WTC11 (cell line): ENCODE data around the gene IGSF23. TPM values are rescaled to one million over a fixed set of nuclear protein-coding genes. Genes with fewer than 3 reads are reported as not detected.

ENCODE experiments used
- ATAC-seq: fragments of 200-7000 bp; cut with Tn5 transposase; 2 replicates; pipeline ENCODE4 v1.10.0; 2021; ENCODE audit warnings: mild to moderate bottlenecking, moderate library complexity
- CTCF ChIA-PET: fragments of 300-600 bp; sonication (Branson Sonifier 250); formaldehyde crosslinking; loops from one replicate; lab custom pipeline; 2021; ENCODE audit warnings: antibody characterized with exemption; lab: Charles Lee
- POLR2A ChIA-PET: fragments of 350-600 bp; sonication (Branson Sonifier 250); formaldehyde crosslinking; loops from one replicate; lab custom pipeline; 2021; ENCODE audit warnings: antibody characterized with exemption; lab: Charles Lee
- DNase-seq: peaks from one replicate; pipeline ENCODE4 v3.0.0; 2021; ENCODE audit warnings: low spot score
- H3K27ac Mint-ChIP-seq: 2 replicates; pipeline ENCODE4 v1.8.0; 2021; ENCODE audit warnings: mixed read lengths
- H3K27me3 Mint-ChIP-seq: 2 replicates; pipeline ENCODE4 v1.8.0; 2021; ENCODE audit warnings: low read depth, mild to moderate bottlenecking, moderate library complexity, mixed read lengths
- H3K36me3 Mint-ChIP-seq: 2 replicates; pipeline ENCODE4 v1.8.0; 2021; ENCODE audit warnings: mixed read lengths
- H3K4me1 Mint-ChIP-seq: 2 replicates; pipeline ENCODE4 v1.8.0; 2022; ENCODE audit warnings: mixed read lengths
- H3K4me3 Mint-ChIP-seq: 2 replicates; pipeline ENCODE4 v1.8.0; 2021; ENCODE audit warnings: mild to moderate bottlenecking, moderate library complexity, mixed read lengths
- H3K9me3 Mint-ChIP-seq: 2 replicates; pipeline ENCODE4 v1.8.0; 2021; ENCODE audit warnings: mixed read lengths
- AFF4 ChIP-seq: sonication (generic); formaldehyde crosslinking; IDR thresholded peaks from 2 replicates; pipeline ENCODE4 v1.8.1; 2023; ENCODE audit warnings: mild to moderate bottlenecking, missing genetic modification reagents, borderline replicate concordance
- AR ChIP-seq: fragments of 250-450 bp; sonication (Bioruptor Pico); IDR thresholded peaks from 2 replicates; pipeline ENCODE4 v1.9.0; 2021; ENCODE audit warnings: mild to moderate bottlenecking
- E2F1 ChIP-seq: sonication (generic); formaldehyde crosslinking; IDR thresholded peaks from 2 replicates; pipeline ENCODE4 v1.8.0; 2022; ENCODE audit warnings: mild to moderate bottlenecking, missing genetic modification reagents
- FOXP1 ChIP-seq: sonication (generic); formaldehyde crosslinking; IDR thresholded peaks from 2 replicates; pipeline ENCODE4 v1.8.0; 2022; ENCODE audit warnings: missing genetic modification reagents, mild to moderate bottlenecking, moderate library complexity, borderline replicate concordance
- HMGXB4 ChIP-seq: sonication (generic); formaldehyde crosslinking; IDR thresholded peaks from 2 replicates; pipeline ENCODE4 v1.8.1; 2023; ENCODE audit warnings: mild to moderate bottlenecking, moderate library complexity, missing genetic modification reagents
- JUN ChIP-seq: sonication (generic); formaldehyde crosslinking; IDR thresholded peaks from 2 replicates; pipeline ENCODE4 v1.8.0; 2023; ENCODE audit warnings: mild to moderate bottlenecking, missing genetic modification reagents
- KAT7 ChIP-seq: sonication (generic); formaldehyde crosslinking; IDR thresholded peaks from 2 replicates; pipeline ENCODE4 v1.8.1; 2023; ENCODE audit warnings: missing genetic modification reagents, mild to moderate bottlenecking, borderline replicate concordance
- MLX ChIP-seq: sonication (generic); formaldehyde crosslinking; IDR thresholded peaks from 2 replicates; pipeline ENCODE4 v1.8.1; 2023; ENCODE audit warnings: mild to moderate bottlenecking, missing genetic modification reagents, moderate library complexity
- MXD4 ChIP-seq: fragments of 250-450 bp; sonication (Bioruptor Pico); IDR thresholded peaks from 2 replicates; pipeline ENCODE4 v1.8.0; 2021; ENCODE audit warnings: mild to moderate bottlenecking, moderate library complexity, borderline replicate concordance
- NR1H2 ChIP-seq: sonication (generic); formaldehyde crosslinking; IDR thresholded peaks from 2 replicates; pipeline ENCODE4 v1.9.0; 2021; ENCODE audit warnings: mild to moderate bottlenecking, moderate library complexity, missing genetic modification reagents
- NR3C1 ChIP-seq: sonication (generic); formaldehyde crosslinking; conservative IDR thresholded peaks from 2 replicates; pipeline ENCODE4 v1.8.1; 2023; ENCODE audit warnings: low read depth, mild to moderate bottlenecking, missing genetic modification reagents
- PRDM15 ChIP-seq: sonication (generic); formaldehyde crosslinking; IDR thresholded peaks from 2 replicates; pipeline ENCODE4 v1.8.0; 2022; ENCODE audit warnings: missing genetic modification reagents
- SOX15 ChIP-seq: fragments of 250-450 bp; sonication (Bioruptor Pico); IDR thresholded peaks from 2 replicates; pipeline ENCODE4 v1.9.0; 2021; ENCODE audit warnings: mild to moderate bottlenecking
- TEAD4 ChIP-seq: sonication (generic); formaldehyde crosslinking; IDR thresholded peaks from 2 replicates; pipeline ENCODE4 v1.8.0; 2022; ENCODE audit warnings: mild to moderate bottlenecking, missing genetic modification reagents
- ZMAT4 ChIP-seq: fragments of 250-450 bp; sonication (Bioruptor Pico); IDR thresholded peaks from 2 replicates; pipeline ENCODE4 v1.9.0; 2021; ENCODE audit warnings: mild to moderate bottlenecking
- ZNF532 ChIP-seq: fragments of 250-450 bp; sonication (Bioruptor Pico); IDR thresholded peaks from 2 replicates; pipeline ENCODE4 v1.9.0; 2021; ENCODE audit warnings: mild to moderate bottlenecking, borderline replicate concordance
- total RNA-seq: library from RNA; stranded (reverse); gene quantifications from 3 replicates; pipeline ENCODE4 v1.2.3, GENCODE V29; 2021

The IGSF23 gene
- total RNA-seq, 1 experiment from 2014 or later, result not detected

GRCh38 chr19:44641501-44642265 is 28.3 kb downstream of the IGSF23 start:
- H3K27me3 Mint-ChIP-seq, result peaks cover 24% of the 10 kb centered on the region
- no peaks in the 10 kb centered on the region for H3K9me3 Mint-ChIP-seq
- DNase-seq (no peak), ATAC-seq (no peak)
- no peaks in the 10 kb centered on the region for H3K36me3 Mint-ChIP-seq
- TF ChIP-seq E2F1 (CRISPR knock-in tag) (no peak), NR3C1 (CRISPR knock-in tag) (no peak), MXD4 (no peak), PRDM15 (CRISPR knock-in tag) (no peak), TEAD4 (CRISPR knock-in tag) (no peak), MLX (CRISPR knock-in tag) (no peak), NR1H2 (CRISPR knock-in tag) (no peak), KAT7 (CRISPR knock-in tag) (no peak), AFF4 (no peak), HMGXB4 (no peak), ZNF532 (no peak), AR (CRISPR knock-in tag) (no peak), SOX15 (CRISPR knock-in tag) (no peak), ZMAT4 (CRISPR knock-in tag) (no peak), JUN (CRISPR knock-in tag) (no peak), FOXP1 (CRISPR knock-in tag) (no peak)
- H3K27ac Mint-ChIP-seq, result no peak overlapping the region
- ChIA-PET POLR2A (no interaction called here), CTCF (interaction anchor here (1.0 to 1.7 kb wide), 3 partner anchors 65 to 71 kb away, joined by 3 to 4 read pairs (median 4); no protein-coding TSS in a partner anchor)
- no peak overlapping the region for H3K4me3 Mint-ChIP-seq
- H3K4me1 Mint-ChIP-seq, result no peaks in the 10 kb centered on the region
